T-helper 22 cell (primary cell): ENCODE results near the gene OBSCN.

Experiments
- DNase-seq: peaks from one replicate; pipeline ENCODE4 v3.0.0-alpha.2; 2020; ENCODE audit warnings: low read depth

OBSCN gene

DNA sequence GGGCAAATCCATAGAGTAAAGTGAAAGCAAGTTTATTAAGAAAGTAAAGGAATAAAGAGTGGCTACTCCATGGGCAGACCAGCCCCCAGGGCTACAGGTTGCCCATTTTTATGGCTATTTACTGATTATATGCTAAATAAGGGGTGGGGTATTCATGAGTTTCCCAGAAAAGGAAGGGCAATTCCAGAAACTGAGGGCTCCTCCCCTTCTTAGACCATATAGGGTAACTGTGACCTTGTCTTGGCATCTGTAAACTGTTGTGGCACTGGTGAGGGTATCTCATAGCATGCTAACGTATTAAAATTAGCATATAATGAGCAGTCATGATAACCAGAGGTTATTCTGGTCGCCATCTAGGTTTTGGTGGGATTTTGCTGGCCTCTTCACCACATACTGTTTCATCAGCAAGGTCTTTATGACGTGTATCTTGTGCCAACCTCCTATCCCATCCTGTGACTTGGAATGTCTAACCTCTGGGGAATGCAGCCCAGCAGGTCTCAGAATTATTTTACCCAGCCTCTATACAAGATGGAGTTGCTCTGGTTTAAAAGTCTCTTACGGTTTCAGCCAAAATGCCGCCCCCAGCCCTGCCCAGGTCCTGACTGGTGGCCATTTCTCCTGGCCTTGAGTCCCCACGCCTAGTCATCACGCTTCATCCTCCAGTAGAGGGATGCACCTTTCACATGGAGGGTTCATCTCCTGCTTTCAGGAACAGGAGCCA lies 209.8 kb downstream of the OBSCN start:
- DNase-seq = no peak

- no peak for DNase-seq
Observed at GRCh38 chr1:228420968-228421826, 213.4 kb downstream of the OBSCN start.

DNA sequence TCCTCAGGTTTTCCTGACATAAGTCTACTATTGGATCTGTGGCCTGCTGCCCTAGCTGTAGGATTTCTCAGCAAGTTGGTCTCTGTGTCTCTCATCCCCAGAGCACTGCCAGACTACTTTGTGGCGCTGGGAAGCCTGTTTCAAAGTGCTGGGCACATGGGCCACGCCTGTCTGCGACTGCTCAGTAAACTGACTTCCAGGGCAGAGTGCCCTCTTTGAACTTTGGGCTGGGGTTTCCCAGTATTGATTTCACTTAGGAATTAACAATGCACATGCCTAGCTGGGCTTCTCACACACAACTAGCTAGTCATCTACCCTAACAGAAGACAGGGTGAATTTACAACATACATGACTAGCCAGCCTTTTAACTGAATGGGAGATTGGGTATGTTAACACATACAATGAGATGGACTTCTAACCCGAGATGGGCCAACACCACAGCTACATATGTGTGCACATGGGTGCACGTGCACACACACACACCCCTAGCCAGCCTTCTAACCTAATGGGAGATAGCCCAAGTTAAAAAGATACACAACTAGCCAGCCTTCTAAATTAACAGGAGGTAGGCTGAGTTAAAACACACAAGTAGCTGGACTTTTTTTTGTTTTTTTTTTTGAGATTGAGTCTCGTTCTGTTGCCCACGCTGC lies 215.7 kb downstream of the OBSCN start:
- no peak for DNase-seq

- DNase-seq = no peak
Observed at GRCh38 chr1:228424685-228425660, 217.1 kb downstream of the OBSCN start.

GRCh38 chr1:228426518-228427175 lies 218.8 kb downstream of the OBSCN start:
- no peak for DNase-seq

DNA sequence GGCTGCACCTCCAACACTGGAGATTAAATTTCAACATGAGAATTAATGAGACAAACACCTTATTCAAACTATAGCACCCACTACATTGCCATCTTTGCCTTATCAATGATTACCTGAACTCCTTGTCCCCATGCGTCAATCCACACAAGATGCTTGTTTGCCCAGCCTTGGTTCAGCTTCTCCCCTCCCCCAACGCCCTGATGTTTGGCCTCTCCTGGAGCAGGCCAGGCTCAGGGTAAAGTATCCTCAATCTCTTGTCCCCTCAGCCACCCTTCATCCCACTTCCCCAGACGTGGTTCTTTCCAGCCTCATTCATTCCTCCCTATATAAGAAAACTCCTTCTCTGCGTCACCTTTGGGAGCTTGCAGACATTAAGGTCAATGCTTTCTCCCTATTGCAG lies 220.6 kb downstream of the OBSCN start:
- DNase-seq = no peak
